HG03442 (cell line): ENCODE data around the gene RERE.
A peak's percentile ranks its signal among the peaks of the same experiment; 100 is the strongest.

Experiments
- ATAC-seq: cut with Tn5 transposase; IDR thresholded peaks from one replicate; pipeline ENCODE4 v1.9.1; 2021; ENCODE audit warnings: mild to moderate bottlenecking, moderate library complexity; ENCODE audit not compliant: unreplicated experiment

The RERE gene

DNA sequence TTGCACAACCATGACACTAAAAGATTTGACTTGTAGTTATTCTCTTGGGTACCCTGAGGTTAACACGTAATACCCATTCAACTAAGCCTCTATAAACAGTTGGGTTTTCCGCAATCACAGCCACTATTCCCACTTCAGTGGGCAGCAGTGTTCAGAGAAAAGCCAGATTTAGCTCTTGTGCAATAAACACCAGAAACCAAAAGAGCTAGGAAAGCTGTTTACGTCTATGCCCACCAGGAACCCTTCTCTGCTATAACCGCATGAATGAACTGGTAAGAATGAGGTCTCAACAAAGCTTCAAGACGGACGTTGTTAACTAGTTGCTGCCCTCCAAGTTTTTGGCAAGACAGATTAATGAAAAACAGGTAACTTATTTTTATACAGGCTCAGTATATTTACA lies 398.3 kb downstream of the RERE start:
- ATAC-seq, result no peak

DNA sequence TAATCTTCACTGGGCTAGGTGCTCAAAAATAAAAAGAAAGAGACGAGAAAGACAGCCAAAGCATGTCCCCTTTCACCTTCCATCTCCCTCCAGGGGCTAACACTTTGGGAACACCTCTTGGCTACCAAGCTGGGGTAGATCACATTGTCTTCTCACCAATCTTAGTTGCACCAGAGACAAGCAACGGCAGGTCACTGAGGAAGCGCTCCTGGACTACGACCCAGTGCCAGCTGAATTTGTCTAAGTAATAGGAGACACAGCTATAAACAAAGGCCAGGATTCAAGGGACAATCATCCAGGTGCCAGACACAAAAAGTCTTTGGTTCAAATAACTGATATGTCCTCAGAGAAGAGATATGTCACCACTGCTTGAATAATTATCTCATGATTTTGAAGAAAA lies 399.1 kb downstream of the RERE start:
- no peak for ATAC-seq

DNA sequence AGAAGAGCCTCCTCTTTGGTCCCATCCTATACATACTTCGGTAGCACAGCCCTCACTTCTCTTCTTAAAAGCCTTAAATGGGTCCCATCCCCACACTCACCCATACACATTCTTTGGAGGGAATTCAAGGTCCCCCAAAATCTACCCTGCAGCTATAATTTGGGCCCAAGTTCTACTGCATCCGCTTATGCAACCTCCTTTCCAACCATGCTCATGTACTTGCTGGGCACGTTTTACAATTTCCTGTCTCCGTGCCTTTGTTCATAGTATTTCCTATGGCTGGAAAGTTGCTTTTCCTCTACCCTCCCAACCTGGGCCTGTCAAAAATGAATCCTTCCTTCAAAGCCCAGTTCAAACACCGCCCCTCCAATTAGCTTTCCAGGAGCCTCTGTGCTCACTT lies 399.8 kb downstream of the RERE start:
- ATAC-seq, result no peak

GRCh38 chr1:8416881-8417280 lies 400.6 kb downstream of the RERE start:
- no peak for ATAC-seq

- ATAC-seq, result no peak
Observed at GRCh38 chr1:8415526-8416278, 401.7 kb downstream of the RERE start.

- no peak for ATAC-seq
Observed at GRCh38 chr1:8412183-8412831, 405.1 kb downstream of the RERE start.

DNA sequence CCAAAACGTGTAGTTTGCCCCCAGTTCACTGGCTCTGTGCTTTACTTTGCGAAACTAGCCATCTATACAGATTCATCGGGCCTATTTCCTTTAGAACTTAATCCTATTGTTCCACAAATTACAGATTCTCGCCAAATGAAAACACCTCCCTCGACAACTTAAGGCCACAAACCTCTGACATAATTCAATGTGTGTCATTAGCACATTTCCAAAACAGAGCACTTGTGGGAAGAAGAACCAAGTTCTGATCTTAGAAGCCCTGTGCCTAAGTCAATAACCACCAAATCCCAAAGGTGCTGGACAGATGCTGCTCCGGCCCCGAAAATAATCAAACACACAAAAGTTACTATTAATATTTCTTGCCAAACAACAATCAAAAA lies 405.6 kb downstream of the RERE start:
- no peak for ATAC-seq

- no peak for ATAC-seq
Observed at GRCh38 chr1:8410791-8411190, 406.6 kb downstream of the RERE start.

DNA sequence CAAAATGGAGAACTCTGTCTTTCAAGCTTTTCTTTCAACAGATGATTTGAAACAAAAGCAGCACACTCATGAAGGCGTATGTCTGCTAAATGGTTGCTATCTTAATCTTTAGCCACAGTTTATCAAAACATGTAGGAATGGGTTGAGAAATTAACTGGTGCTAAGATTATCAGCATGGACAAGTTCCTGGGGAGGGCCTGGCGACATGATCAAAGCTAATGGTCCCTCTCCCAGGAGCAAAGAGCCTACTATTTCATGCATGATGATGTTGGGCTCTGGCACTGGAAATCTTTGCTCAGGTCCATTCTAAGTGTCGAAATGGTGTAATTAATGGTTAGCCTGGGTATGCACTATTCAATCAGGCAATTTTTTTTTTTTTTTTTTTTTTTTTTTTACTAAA lies 407.8 kb downstream of the RERE start:
- no peak for ATAC-seq

- ATAC-seq, result no peak
Observed at GRCh38 chr1:8409106-8409505, 408.3 kb downstream of the RERE start.

GRCh38 chr1:8408151-8408839 lies 409.1 kb downstream of the RERE start:
- no peak for ATAC-seq

- no peak for ATAC-seq
Observed at GRCh38 chr1:8407652-8408051, 409.8 kb downstream of the RERE start.

- ATAC-seq, result no peak
Observed at GRCh38 chr1:8406960-8407359, 410.5 kb downstream of the RERE start.

DNA sequence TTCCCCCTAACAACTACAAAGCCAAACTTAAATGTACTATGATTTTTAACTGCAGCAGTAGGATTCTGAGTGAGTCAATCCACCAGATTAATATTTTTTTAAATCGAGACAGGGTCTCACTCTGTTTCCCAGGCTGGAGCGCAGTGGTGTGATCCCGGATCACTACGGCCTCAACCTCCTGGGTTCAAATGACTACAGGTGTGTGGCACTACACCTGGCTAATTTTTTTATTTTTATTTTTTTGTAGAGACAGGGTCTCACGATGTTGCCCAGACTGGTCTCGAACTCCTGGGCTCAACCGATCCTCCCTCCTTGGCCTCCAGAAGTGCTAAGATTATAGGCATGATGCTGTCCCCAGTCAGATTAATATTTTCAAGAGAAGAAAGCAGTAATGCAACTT lies 411.4 kb downstream of the RERE start:
- no peak for ATAC-seq

DNA sequence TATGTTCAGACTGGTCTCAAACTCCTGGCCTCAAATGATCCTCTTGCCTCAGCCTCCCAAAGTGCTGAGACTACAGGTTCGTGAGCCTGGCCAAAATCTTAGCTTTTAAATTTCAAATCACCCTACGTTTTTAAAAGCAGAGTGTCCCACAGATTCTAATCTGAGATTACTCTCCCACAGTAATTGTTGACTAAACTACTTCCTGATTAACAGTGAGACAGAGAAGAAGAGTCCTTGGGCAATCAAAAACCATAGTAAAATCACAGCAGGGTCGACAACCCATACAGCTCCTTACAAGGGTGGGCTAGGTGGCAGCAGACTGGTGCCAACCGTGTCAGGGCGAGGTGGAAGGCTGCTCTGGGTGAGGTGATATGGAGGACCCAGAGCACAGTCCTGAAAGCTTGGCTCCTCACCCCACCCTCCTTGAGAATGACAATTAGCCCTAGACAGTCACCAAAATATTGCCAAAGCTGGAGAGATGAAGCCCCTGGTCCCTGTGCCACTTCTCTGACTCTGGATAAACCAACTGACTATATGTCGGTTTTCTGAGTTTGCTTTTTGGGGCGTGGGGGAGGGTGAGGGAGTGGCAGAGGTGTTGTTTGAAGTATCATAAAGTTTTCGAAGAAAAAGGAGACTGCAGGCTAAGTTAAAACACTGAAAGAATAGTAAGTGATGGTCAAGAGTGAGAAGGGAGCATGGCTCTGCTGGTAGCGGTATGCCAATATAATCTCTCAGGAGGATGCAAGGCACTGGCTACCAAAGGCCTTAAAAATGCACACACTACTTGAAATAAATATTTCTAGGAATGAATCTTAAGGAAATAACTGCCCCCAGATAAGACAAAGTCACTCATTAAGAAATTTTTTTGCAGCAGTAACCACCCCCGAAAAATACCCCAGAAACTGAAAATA lies 412.7 kb downstream of the RERE start:
- no peak for ATAC-seq

- no peak for ATAC-seq
Observed at GRCh38 chr1:8402109-8402710, 415.2 kb downstream of the RERE start.

- no peak for ATAC-seq
Observed at GRCh38 chr1:8398677-8399076, 418.8 kb downstream of the RERE start.

- ATAC-seq, result no peak
Observed at GRCh38 chr1:8398086-8398485, 419.4 kb downstream of the RERE start.

DNA sequence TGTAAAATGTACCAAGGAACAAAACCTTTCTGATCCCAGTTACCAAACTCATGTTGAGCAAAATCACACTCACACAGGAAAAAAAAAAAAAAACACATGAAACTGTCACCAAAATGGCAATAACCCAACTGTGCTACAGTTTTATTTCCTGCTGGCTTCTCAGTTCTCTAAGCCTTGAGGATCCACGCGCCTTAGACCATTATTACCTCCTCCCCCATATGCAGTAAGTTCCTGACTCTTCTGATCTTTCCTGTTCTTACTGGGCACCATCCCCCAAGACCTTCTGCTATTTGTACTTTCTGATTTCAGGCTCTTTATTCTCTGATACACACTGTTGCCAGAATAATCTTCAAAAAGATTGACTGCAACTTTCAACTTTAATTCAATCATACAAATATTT lies 419.9 kb downstream of the RERE start:
- peak; percentile 54 for ATAC-seq

- peak; percentile 30 for ATAC-seq
Observed at GRCh38 chr1:8396786-8397406, 420.5 kb downstream of the RERE start.
